ENCODE data around the gene PMEL.
A peak's percentile ranks its signal among the peaks of the same experiment; 100 is the strongest.

PMEL gene

GRCh38 chr12:55965941-55966407, at the start of gene PMEL:
PMEL (minus strand) TSS chr12:55966042; CDS start chr12:55966011, 31 bp downstream.
- DNase-seq (ENCODE audit: insufficient read length, low spot score) (no peak), FAIRE-seq (no peak)
- TF ChIP-seq, protein P1, sequence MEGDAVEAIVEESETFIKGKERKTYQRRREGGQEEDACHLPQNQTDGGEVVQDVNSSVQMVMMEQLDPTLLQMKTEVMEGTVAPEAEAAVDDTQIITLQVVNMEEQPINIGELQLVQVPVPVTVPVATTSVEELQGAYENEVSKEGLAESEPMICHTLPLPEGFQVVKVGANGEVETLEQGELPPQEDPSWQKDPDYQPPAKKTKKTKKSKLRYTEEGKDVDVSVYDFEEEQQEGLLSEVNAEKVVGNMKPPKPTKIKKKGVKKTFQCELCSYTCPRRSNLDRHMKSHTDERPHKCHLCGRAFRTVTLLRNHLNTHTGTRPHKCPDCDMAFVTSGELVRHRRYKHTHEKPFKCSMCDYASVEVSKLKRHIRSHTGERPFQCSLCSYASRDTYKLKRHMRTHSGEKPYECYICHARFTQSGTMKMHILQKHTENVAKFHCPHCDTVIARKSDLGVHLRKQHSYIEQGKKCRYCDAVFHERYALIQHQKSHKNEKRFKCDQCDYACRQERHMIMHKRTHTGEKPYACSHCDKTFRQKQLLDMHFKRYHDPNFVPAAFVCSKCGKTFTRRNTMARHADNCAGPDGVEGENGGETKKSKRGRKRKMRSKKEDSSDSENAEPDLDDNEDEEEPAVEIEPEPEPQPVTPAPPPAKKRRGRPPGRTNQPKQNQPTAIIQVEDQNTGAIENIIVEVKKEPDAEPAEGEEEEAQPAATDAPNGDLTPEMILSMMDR (IDR thresholded peaks at IDR 0.05; ENCODE audit: insufficient read depth, missing control alignments): no peak

DNA sequence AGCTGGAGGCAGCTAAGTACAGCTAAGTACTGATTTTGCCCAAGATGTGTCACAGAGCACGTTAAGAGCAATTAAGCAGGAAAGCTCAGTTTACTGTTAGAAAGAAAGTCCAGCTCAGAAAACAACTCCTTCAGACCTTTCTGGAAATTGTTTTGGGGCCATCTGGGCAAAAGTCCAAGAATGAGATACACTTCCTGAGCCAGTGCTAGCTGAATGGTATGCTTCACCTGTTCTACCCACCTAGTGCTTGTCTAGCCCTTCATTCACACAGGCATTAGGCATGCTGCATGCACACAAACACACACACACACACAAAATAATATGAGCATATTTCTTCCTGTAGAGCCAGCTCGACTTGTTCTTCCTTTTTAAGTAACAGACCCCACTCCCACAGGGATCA, 48.4 kb upstream of the PMEL start:
- FAIRE-seq: no peak
- TF ChIP-seq, protein P1 (IDR thresholded peaks at IDR 0.05; ENCODE audit: insufficient read depth, missing control alignments): no peak
- DNase-seq (ENCODE audit: insufficient read length, low spot score): no peak

GRCh38 chr12:56013482-56013881, 47.6 kb upstream of the PMEL start:
- TF ChIP-seq, protein P1 (IDR thresholded peaks at IDR 0.05; ENCODE audit: insufficient read depth, missing control alignments): no peak
- no peak for FAIRE-seq
- DNase-seq (ENCODE audit: insufficient read length, low spot score): no peak

GRCh38 chr12:56011509-56012090, 45.8 kb upstream of the PMEL start:
- TF ChIP-seq, protein P1 (IDR thresholded peaks at IDR 0.05; ENCODE audit: insufficient read depth, missing control alignments): no peak
- DNase-seq (ENCODE audit: insufficient read length, low spot score) (no peak), FAIRE-seq (no peak)

GRCh38 chr12:56010111-56010570, 44.3 kb upstream of the PMEL start:
- TF ChIP-seq, protein P1 (IDR thresholded peaks at IDR 0.05; ENCODE audit: insufficient read depth, missing control alignments): no peak
- FAIRE-seq: no peak
- DNase-seq (ENCODE audit: insufficient read length, low spot score): no peak

DNA sequence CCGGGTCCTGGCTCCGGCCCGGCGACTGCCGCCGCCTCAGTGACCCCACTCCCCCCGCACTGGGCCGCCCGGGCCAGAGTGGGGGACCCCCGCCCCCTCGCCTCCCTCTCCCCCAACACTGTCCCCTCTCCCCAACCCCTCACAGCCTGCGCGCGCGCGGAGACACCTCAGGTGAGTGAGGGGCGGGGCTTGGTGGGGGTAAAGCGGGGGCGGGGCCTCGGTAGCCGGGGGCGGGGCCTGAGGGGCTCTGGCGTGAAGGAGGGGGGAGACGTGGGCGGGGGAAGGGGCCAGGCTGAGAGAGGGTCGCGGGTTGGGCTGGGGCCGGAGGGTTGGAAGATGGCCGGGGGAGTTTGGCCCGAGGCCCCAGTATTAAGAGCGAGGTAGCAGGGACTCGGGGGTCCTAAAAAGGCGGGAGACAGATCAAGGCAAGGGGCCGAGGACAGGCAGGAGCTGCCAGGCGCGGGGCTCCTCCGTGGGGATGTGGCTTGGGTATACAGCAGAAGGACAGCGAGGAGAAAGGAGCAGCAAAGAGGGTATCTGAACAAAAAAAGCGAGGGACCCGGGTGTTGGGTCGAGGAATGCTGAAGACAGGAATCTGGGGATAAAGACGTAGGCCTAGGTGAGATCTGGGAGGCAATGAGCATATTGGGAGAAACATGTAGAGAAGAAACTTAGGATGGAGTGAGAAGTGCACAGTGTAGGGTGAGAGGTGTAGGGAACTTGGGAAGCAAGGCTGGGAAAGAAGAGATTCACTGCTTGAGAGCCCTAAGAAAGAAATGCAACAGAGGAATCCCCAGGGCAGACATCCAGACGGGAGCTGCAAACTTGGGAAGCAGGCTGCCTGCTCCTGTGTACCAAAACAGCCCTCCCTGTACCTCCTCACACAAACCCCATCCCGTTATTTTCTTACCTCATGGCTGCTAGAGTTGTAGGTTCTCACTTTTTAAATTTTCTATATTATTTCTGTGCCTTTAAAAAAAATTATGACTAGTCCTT, 42.0 kb upstream of the PMEL start:
- no peak for FAIRE-seq
- TF ChIP-seq, protein P1 (IDR thresholded peaks at IDR 0.05; ENCODE audit: insufficient read depth, missing control alignments): no peak
- DNase-seq (ENCODE audit: insufficient read length, low spot score): peak; percentile 74
